Measurements from ENCODE around the gene ACSM4.
"Not testable (repeated sequence)": the region's sequence is repeated elsewhere in the genome, so short reads cannot be mapped to it uniquely, and the experiment has no call there.

Gene ACSM4

DNA sequence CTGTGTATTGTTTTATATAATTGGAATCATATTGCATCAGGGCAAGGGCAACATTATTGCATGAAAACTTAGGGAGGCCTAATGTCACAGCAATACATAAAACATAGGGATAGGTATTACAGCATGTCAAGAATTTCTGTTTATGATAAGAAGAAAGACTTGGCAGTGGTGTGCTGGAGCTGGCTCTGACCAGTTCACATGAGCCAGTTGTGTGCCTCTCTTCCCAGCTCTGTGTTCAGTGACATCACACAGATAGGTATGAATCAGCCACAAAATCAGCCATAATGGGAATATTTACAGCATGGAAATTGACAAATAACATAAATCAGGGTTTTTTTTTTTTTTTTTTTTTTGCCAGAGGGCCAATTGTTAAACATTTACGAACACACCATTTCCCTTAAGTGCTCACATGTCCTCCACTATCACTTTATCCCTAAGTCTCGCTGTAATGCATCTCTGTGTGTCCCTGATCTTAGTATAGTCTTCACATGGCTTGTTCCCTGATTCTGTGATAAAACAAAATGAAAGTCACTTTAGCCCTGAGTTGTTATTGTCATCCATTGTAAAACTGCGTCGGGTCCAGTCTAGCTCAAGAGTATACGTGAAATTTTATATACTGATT is 31.9 kb upstream of the ACSM4 start:
- no peaks in the 10 kb centered on the region for H3K4me1 ChIP-seq (ENCODE audit: insufficient read depth, poor library complexity, severe bottlenecking)
- H3K4me3 ChIP-seq (ENCODE audit: severe bottlenecking): no peak overlapping the region
- no peaks in the 10 kb centered on the region for H3K27me3 ChIP-seq (ENCODE audit: insufficient read depth, poor library complexity, severe bottlenecking)
- H3K9me3 ChIP-seq (ENCODE audit: severe bottlenecking): no peaks in the 10 kb centered on the region
- no peak for DNase-seq (ENCODE audit: low spot score)
- no peak overlapping the region for H3K27ac ChIP-seq (ENCODE audit: poor library complexity, severe bottlenecking)
- no peak for ATAC-seq (ENCODE audit: low read depth)
- no peak for TF ChIP-seq CTCF (IDR thresholded peaks at IDR 0.05; ENCODE audit: poor library complexity, severe bottlenecking)
- no peaks in the 10 kb centered on the region for H3K36me3 ChIP-seq (ENCODE audit: low read depth)

DNA sequence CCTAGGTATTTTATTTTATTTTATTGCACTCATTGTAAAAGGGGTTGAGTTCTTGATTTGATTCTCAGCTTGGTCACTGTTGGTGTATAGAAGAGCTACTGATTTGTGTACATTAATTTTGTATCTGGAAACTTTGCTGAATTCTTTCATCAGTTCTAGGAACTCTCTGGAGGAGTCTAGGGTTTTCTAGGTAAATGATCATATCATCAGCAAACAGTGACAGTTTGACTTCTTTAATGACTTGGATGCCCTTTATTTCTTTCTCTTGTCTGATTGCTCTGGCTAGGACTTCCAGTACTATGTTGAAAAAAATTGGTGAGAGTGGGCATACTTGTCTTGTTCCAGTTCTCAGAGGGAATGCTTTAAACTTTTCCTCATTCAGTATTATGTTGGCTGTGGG is 28.4 kb upstream of the ACSM4 start:
- not testable (repeated sequence) for H3K4me3 ChIP-seq (ENCODE audit: severe bottlenecking); H3K27ac ChIP-seq (ENCODE audit: poor library complexity, severe bottlenecking); H3K27me3 ChIP-seq (ENCODE audit: insufficient read depth, poor library complexity, severe bottlenecking); H3K9me3 ChIP-seq (ENCODE audit: severe bottlenecking); ATAC-seq (ENCODE audit: low read depth); H3K36me3 ChIP-seq (ENCODE audit: low read depth); DNase-seq (ENCODE audit: low spot score); H3K4me1 ChIP-seq (ENCODE audit: insufficient read depth, poor library complexity, severe bottlenecking)

DNA sequence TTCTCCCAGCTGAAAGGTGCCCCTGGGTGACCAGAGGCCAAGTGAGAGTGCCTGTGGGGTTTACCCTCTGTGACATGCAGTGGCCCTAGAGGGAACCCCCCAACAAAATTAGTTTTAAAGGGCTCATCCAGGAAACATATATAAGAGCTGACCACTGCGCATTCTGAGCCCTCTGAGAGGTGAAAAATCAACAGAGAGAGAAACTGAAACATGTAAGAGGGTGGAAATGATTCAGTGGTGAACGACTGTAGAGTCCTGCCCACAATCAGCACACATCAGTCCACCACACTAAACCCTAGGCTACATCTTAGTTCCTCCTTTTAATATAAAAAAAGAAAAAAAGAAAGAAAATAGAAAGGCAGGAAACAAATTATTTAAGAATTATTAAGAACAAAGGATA is 21.0 kb upstream of the ACSM4 start:
- Histone ChIP-seq H3K27me3 (ENCODE audit: insufficient read depth, poor library complexity, severe bottlenecking) (no peaks in the 10 kb centered on the region), H3K27ac (ENCODE audit: poor library complexity, severe bottlenecking) (no peak overlapping the region), H3K4me3 (ENCODE audit: severe bottlenecking) (no peak overlapping the region), H3K9me3 (ENCODE audit: severe bottlenecking) (no peaks in the 10 kb centered on the region), H3K4me1 (ENCODE audit: insufficient read depth, poor library complexity, severe bottlenecking) (no peaks in the 10 kb centered on the region), H3K36me3 (ENCODE audit: low read depth) (no peaks in the 10 kb centered on the region)
- DNase-seq (ENCODE audit: low spot score): no peak
- no peak for TF ChIP-seq CTCF (IDR thresholded peaks at IDR 0.05; ENCODE audit: poor library complexity, severe bottlenecking)
- ATAC-seq (ENCODE audit: low read depth): no peak

DNA sequence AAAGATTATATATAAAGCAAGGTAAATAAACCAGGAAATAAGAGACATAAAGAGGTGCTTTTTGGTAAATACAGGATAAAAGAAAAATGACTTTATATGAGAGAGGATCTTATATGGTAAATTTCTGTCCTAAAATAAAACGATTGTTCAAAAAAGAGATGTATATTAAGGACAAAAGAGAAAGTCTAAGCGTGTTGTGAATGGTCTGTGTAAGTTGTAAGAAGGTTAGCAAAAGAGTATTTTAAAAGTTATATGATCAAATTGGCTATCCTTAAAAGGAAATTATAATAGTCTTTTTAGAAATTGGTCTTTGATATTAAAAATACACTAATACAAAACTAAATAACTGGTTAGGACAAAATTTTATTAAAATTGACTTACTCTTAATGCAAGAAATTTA is 14.1 kb upstream of the ACSM4 start:
- Histone ChIP-seq H3K9me3 (ENCODE audit: severe bottlenecking) (no peaks in the 10 kb centered on the region), H3K27ac (ENCODE audit: poor library complexity, severe bottlenecking) (no peak overlapping the region), H3K4me3 (ENCODE audit: severe bottlenecking) (no peak overlapping the region), H3K4me1 (ENCODE audit: insufficient read depth, poor library complexity, severe bottlenecking) (no peaks in the 10 kb centered on the region), H3K36me3 (ENCODE audit: low read depth) (no peaks in the 10 kb centered on the region), H3K27me3 (ENCODE audit: insufficient read depth, poor library complexity, severe bottlenecking) (no peaks in the 10 kb centered on the region)
- DNase-seq (ENCODE audit: low spot score): no peak
- no peak for TF ChIP-seq CTCF (IDR thresholded peaks at IDR 0.05; ENCODE audit: poor library complexity, severe bottlenecking)
- ATAC-seq (ENCODE audit: low read depth): no peak

DNA sequence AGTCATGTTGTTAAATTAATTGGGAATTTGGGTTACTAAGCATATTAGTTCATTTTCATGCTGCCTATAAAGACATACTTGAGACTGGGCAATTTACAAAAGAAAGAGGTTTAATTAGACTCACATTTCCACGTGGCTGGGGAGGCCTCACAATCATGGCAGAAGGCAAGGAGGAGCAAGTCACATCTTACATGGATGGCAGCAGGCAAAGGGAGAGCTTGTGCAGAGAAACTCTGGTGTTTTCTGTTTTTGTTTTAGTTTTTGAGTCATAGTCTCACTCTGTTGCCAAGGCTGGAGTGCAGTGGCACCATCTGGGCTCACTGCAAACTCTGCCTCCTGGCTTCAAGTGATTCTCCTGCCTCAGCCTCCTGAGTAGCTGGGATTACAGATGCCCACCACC is 13.3 kb upstream of the ACSM4 start:
- not testable (repeated sequence) for H3K27me3 ChIP-seq (ENCODE audit: insufficient read depth, poor library complexity, severe bottlenecking); H3K4me3 ChIP-seq (ENCODE audit: severe bottlenecking); H3K9me3 ChIP-seq (ENCODE audit: severe bottlenecking); H3K36me3 ChIP-seq (ENCODE audit: low read depth); DNase-seq (ENCODE audit: low spot score); H3K4me1 ChIP-seq (ENCODE audit: insufficient read depth, poor library complexity, severe bottlenecking); H3K27ac ChIP-seq (ENCODE audit: poor library complexity, severe bottlenecking); ATAC-seq (ENCODE audit: low read depth)

DNA sequence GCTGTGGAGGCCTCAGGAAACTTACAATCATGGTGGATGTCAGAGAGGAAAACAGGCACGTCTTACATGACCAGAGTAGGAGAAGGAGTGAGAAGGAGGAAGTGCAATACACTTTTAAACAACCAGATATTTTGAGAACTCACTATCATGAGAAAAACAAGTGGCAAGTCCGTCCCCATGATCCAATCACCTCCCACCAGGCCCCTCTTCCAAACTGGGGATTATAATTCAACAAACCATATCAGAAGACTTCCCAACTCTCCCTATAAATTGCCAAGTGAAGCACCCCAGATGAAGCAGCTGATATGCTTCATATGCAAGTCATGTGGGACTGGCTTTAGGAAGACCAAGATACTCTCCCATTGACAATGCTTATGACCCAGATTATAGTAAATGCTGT is 11.6 kb upstream of the ACSM4 start:
- Histone ChIP-seq H3K4me3 (ENCODE audit: severe bottlenecking) (no peak overlapping the region), H3K4me1 (ENCODE audit: insufficient read depth, poor library complexity, severe bottlenecking) (no peaks in the 10 kb centered on the region), H3K9me3 (ENCODE audit: severe bottlenecking) (no peaks in the 10 kb centered on the region), H3K27ac (ENCODE audit: poor library complexity, severe bottlenecking) (no peak overlapping the region), H3K27me3 (ENCODE audit: insufficient read depth, poor library complexity, severe bottlenecking) (peaks cover 10% of the 10 kb centered on the region), H3K36me3 (ENCODE audit: low read depth) (no peaks in the 10 kb centered on the region)
- DNase-seq (ENCODE audit: low spot score): no peak
- no peak for ATAC-seq (ENCODE audit: low read depth)
- TF ChIP-seq CTCF (IDR thresholded peaks at IDR 0.05; ENCODE audit: poor library complexity, severe bottlenecking): no peak

Measured in RWPE2 (cell line).